CD14-positive monocyte (primary cell): ENCODE measurements around the gene ADCY2. TPM values are rescaled to one million over a fixed set of nuclear protein-coding genes. Genes with fewer than 3 reads are reported as not detected.

Experiments
- DNase-seq, 3 donors: peaks; one replicate each; pipeline ENCODE4 v3.0.0-alpha.2; 2011 to 2022
- H2AFZ ChIP-seq: 2 replicates; pipeline ENCODE4 v1.6.0; 2012; ENCODE audit warnings: mild to moderate bottlenecking, low read depth, low read length, inconsistent platforms; ENCODE audit not compliant: insufficient read depth, poor library complexity, severe bottlenecking
- H3K27ac ChIP-seq, 2 donors: 1 replicate in 1 of 2; 2 replicates in 1 of 2; pipeline ENCODE4 v1.5.1; 2012 to 2013; ENCODE audit warnings: low read length in 2 of 2, control low read depth in 1 of 2, inconsistent platforms in 1 of 2, low read depth in 1 of 2, mild to moderate bottlenecking in 1 of 2
- H3K27me3 ChIP-seq, 2 donors: one replicate each; pipeline versions ENCODE4 v1.6.0 to v1.6.1; 2011 to 2013; ENCODE audit warnings: low read length in 2 of 2; ENCODE audit not compliant: control insufficient read depth in 2 of 2, insufficient read depth in 2 of 2
- H3K36me3 ChIP-seq, 2 donors: replicated peaks in 1 of 2; 1 replicate in 1 of 2; 2 replicates in 1 of 2; pipeline versions ENCODE4 v1.5.1 to v1.6.1; 2012 to 2013; ENCODE audit warnings: low read length in 2 of 2, control low read depth in 1 of 2, inconsistent platforms in 1 of 2, mild to moderate bottlenecking in 1 of 2; ENCODE audit not compliant: insufficient read depth in 2 of 2, control insufficient read depth in 1 of 2
- H3K4me1 ChIP-seq, 2 donors: 1 replicate in 1 of 2; 2 replicates in 1 of 2; pipeline versions ENCODE4 v1.5.1 to v1.6.1; 2012 to 2013; ENCODE audit warnings: low read length in 2 of 2, control low read depth in 1 of 2, inconsistent platforms in 1 of 2, mild to moderate bottlenecking in 1 of 2, moderate library complexity in 1 of 2; ENCODE audit not compliant: insufficient read depth in 2 of 2, control insufficient read depth in 1 of 2
- H3K4me2 ChIP-seq: replicated peaks from 2 replicates; pipeline ENCODE3; 2012; ENCODE audit warnings: low read length, moderate library complexity, mild to moderate bottlenecking; ENCODE audit not compliant: poor library complexity, severe bottlenecking; ENCODE audit errors: extremely low read depth
- H3K4me3 ChIP-seq, 3 experiments: fragments of 200-600 bp in 1 of 3; sonication (generic) in 1 of 3; replicated peaks in 1 of 3; 1 replicate in 2 of 3; 2 replicates in 1 of 3; pipeline ENCODE4 v1.5.1; 2011 to 2013; ENCODE audit warnings: low read length in 3 of 3, mild to moderate bottlenecking in 3 of 3, control low read depth in 2 of 3, low read depth in 2 of 3, inconsistent platforms in 1 of 3, moderate library complexity in 1 of 3
- H3K79me2 ChIP-seq: 2 replicates; pipeline ENCODE4 v1.6.0; 2012; ENCODE audit warnings: mild to moderate bottlenecking, control low read depth, inconsistent platforms, low read length, moderate library complexity; ENCODE audit not compliant: insufficient read depth
- H3K9ac ChIP-seq: 2 replicates; pipeline ENCODE4 v1.6.0; 2017; ENCODE audit warnings: low read length, mild to moderate bottlenecking; ENCODE audit not compliant: insufficient read depth, poor library complexity, severe bottlenecking
- H3K9me3 ChIP-seq, 2 donors: replicated peaks in 1 of 2; 1 replicate in 1 of 2; 2 replicates in 1 of 2; pipeline versions ENCODE4 v1.5.1 to v1.6.1; 2012 to 2013; ENCODE audit warnings: low read length in 2 of 2, control low read depth in 1 of 2; ENCODE audit not compliant: control insufficient read depth in 1 of 2, insufficient read depth in 1 of 2
- H4K20me1 ChIP-seq: 2 replicates; pipeline ENCODE4 v1.6.0; 2012; ENCODE audit warnings: mild to moderate bottlenecking, low read length, control low read depth, moderate library complexity; ENCODE audit not compliant: insufficient read depth
- H3K27ac Mint-ChIP-seq, 7 donors: one replicate each; pipeline ENCODE4 v1.8.0; 2020; ENCODE audit warnings: mild to moderate bottlenecking in 7 of 7, mixed read lengths in 7 of 7, moderate library complexity in 6 of 7, inconsistent platforms in 2 of 7
- H3K27me3 Mint-ChIP-seq, 3 donors: one replicate each; pipeline ENCODE4 v1.8.0; 2021 to 2022; ENCODE audit warnings: low read depth in 3 of 3, mild to moderate bottlenecking in 3 of 3, mixed read lengths in 3 of 3, moderate library complexity in 3 of 3, inconsistent platforms in 1 of 3
- H3K36me3 Mint-ChIP-seq, 2 donors: one replicate each; pipeline ENCODE4 v1.8.0; 2020; ENCODE audit warnings: mixed read lengths in 2 of 2, inconsistent platforms in 1 of 2, mild to moderate bottlenecking in 1 of 2
- H3K4me1 Mint-ChIP-seq: one replicate; pipeline ENCODE4 v1.8.0; 2020; ENCODE audit warnings: mild to moderate bottlenecking, mixed read lengths
- H3K4me3 Mint-ChIP-seq, 2 donors: one replicate each; pipeline ENCODE4 v1.8.0; 2020; ENCODE audit warnings: mild to moderate bottlenecking in 2 of 2, mixed read lengths in 2 of 2, moderate library complexity in 1 of 2
- H3K9me3 Mint-ChIP-seq, 7 donors: one replicate each; pipeline ENCODE4 v1.8.0; 2020 to 2022; ENCODE audit warnings: mixed read lengths in 7 of 7, mild to moderate bottlenecking in 6 of 7, moderate library complexity in 6 of 7, inconsistent platforms in 2 of 7
- CTCF ChIP-seq: fragments of 200-600 bp; IDR thresholded peaks from one replicate; pipeline ENCODE4 v1.8.0; 2022; ENCODE audit warnings: antibody characterized with exemption, mild to moderate bottlenecking
- WGBS: methylation state at CpG from one replicate; pipeline ENCODE4 v1.1.5; 2013; ENCODE audit warnings: missing lambda C conversion rate; ENCODE audit not compliant: insufficient coverage; 5-methylcytosine and 5-hydroxymethylcytosine counted together
- intact Hi-C, 2 donors: fragments of 100-400 bp; cut with micrococcal nuclease; formaldehyde crosslinking; loops; one replicate each; pipeline versions ENCODE4 v1.15.0 to v1.15.1; 2023
- polyA plus RNA-seq, 3 donors: library from polyadenylated mRNA; depleted of rRNA in 1 of 3; unstranded in 2 of 3; stranded (reverse) in 1 of 3; fragments of 300-500 nt in 2 of 3; fragments of >200 nt in 1 of 3; fragmentation: Illumina TruSeq in 2 of 3; gene quantifications; 1 replicate in 2 of 3; 2 replicates in 1 of 3; pipeline ENCODE4 v1.2.3, GENCODE V29; 2012 to 2021

ADCY2 gene
- polyA plus RNA-seq, 3 donors = not detected

- no peaks in the 10 kb centered on the region for H3K79me2 ChIP-seq
- Mint-ChIP-seq H3K27me3 (no peaks in the 10 kb centered on the region), H3K36me3 (no peaks in the 10 kb centered on the region), H3K4me1 (no peaks in the 10 kb centered on the region), H3K27ac (no peak overlapping the region), H3K9me3 (peaks cover 0 to 2% (median 0%) of the 10 kb centered on the region in 7 donors), H3K4me3 (no peak overlapping the region)
- H3K4me3 ChIP-seq = no peak overlapping the region
- no peak overlapping the region for H2AFZ ChIP-seq
- H3K36me3 ChIP-seq = no peaks in the 10 kb centered on the region
- WGBS = 84% methylated on average over 3 of the region's 3 CpGs
- H3K9ac ChIP-seq = no peak overlapping the region
- no peak overlapping the region for H3K27ac ChIP-seq
- no peaks in the 10 kb centered on the region for H3K9me3 ChIP-seq
- intact Hi-C loops = no loop called here
- H3K27me3 ChIP-seq = no peaks in the 10 kb centered on the region
- DNase-seq = no peak
- TF ChIP-seq CTCF = no peak
- no peaks in the 10 kb centered on the region for H3K4me1 ChIP-seq
- no peaks in the 10 kb centered on the region for H4K20me1 ChIP-seq
- no peak overlapping the region for H3K4me2 ChIP-seq
Measured at GRCh38 chr5:7515284-7515914, 119.5 kb downstream of the ADCY2 start.

- WGBS = no CpG with 5 or more reads among the region's 2 CpGs
Measured at GRCh38 chr5:7516253-7516652, 120.3 kb downstream of the ADCY2 start.

More at GRCh38 chr5:7516253-7516652, 120.3 kb downstream of the ADCY2 start:
- Histone ChIP-seq H3K4me3 (no peak overlapping the region), H3K4me2 (no peak overlapping the region), H2AFZ (no peak overlapping the region), H3K36me3 (no peaks in the 10 kb centered on the region), H3K9ac (no peak overlapping the region), H3K4me1 (no peaks in the 10 kb centered on the region), H3K9me3 (no peaks in the 10 kb centered on the region), H3K27me3 (no peaks in the 10 kb centered on the region), H4K20me1 (no peaks in the 10 kb centered on the region), H3K79me2 (no peaks in the 10 kb centered on the region), H3K27ac (no peak overlapping the region)
- Mint-ChIP-seq H3K27me3 (no peaks in the 10 kb centered on the region), H3K4me1 (no peaks in the 10 kb centered on the region), H3K9me3 (peaks cover 0 to 2% (median 0%) of the 10 kb centered on the region in 7 donors), H3K27ac (no peak overlapping the region), H3K4me3 (no peak overlapping the region), H3K36me3 (no peaks in the 10 kb centered on the region)
- no peak for DNase-seq
- no peak for TF ChIP-seq CTCF
- intact Hi-C loops = no loop called here
